SIG-M5 treated with dmso at 0.1 percent for 504 hours (cell line): ENCODE data around the gene VPS51.

Experiments used
- DNase-seq: peaks from one replicate; lab custom pipeline; 2025; ENCODE audit not compliant: unreplicated experiment; lab: John Stamatoyannopoulos, UW

VPS51 gene

GRCh38 chr11:65095974-65096806 lies at the start of gene VPS51:
TSS of gene VPS51 (plus strand) at chr11:65096214. CDS start at chr11:65096251, 37 bp downstream.
- peak; percentile 90 for DNase-seq

GRCh38 chr11:65047581-65048422 lies 48.2 kb upstream of the VPS51 start:
- no peak for DNase-seq

GRCh38 chr11:65051398-65051858 lies 44.6 kb upstream of the VPS51 start:
- no peak for DNase-seq

- DNase-seq = no peak
Measured at GRCh38 chr11:65053827-65054508, 42.0 kb upstream of the VPS51 start.

GRCh38 chr11:65055538-65055937 lies 40.5 kb upstream of the VPS51 start:
- DNase-seq = no peak

- DNase-seq = no peak
Measured at GRCh38 chr11:65056999-65057398, 39.0 kb upstream of the VPS51 start.

- no peak for DNase-seq
Measured at GRCh38 chr11:65057526-65057925, 38.5 kb upstream of the VPS51 start.

- DNase-seq = no peak
Measured at GRCh38 chr11:65058012-65058411, 38.0 kb upstream of the VPS51 start.

- no peak for DNase-seq
Measured at GRCh38 chr11:65058419-65059054, 37.5 kb upstream of the VPS51 start, which contains the start of gene NAALADL1. TSS of gene NAALADL1 (minus strand) at chr11:65058553. CDS start at chr11:65058521, 32 bp downstream.

- DNase-seq = no peak
Measured at GRCh38 chr11:65059523-65059922, 36.5 kb upstream of the VPS51 start.

- DNase-seq = no peak
Measured at GRCh38 chr11:65059959-65060824, 35.8 kb upstream of the VPS51 start.

- DNase-seq = no peak
Measured at GRCh38 chr11:65060913-65061408, 35.1 kb upstream of the VPS51 start.

- DNase-seq = no peak
Measured at GRCh38 chr11:65063532-65063931, 32.5 kb upstream of the VPS51 start.

GRCh38 chr11:65064847-65065240 lies 31.2 kb upstream of the VPS51 start:
- DNase-seq = no peak

GRCh38 chr11:65065851-65066250 lies 30.2 kb upstream of the VPS51 start:
- DNase-seq = no peak

- no peak for DNase-seq
Measured at GRCh38 chr11:65066315-65066714, 29.7 kb upstream of the VPS51 start.

- no peak for DNase-seq
Measured at GRCh38 chr11:65066805-65067291, 29.2 kb upstream of the VPS51 start.

GRCh38 chr11:65067446-65067845 lies 28.6 kb upstream of the VPS51 start:
- no peak for DNase-seq

GRCh38 chr11:65069217-65069616 lies 26.8 kb upstream of the VPS51 start:
- peak; percentile 51 for DNase-seq
